A549 (cell line): Measurements from ENCODE around the gene RBBP9. TPM values are rescaled to one million over a fixed set of nuclear protein-coding genes. Genes with fewer than 3 reads are reported as not detected.
A peak's percentile ranks its signal among the peaks of the same experiment; 100 is the strongest.

Source experiments
- ATAC-seq, 2 experiments: fragments of 200-7000 bp in 1 of 2; fragments of >200 bp in 1 of 2; cut with Nextera tagmentation in 1 of 2; cut with Tn5 transposase in 1 of 2; 3 replicates each; pipeline versions ENCODE4 v1.8.0 to v1.9.1; 2018 to 2020; ENCODE audit warnings: mild to moderate bottlenecking in 1 of 2, moderate library complexity in 1 of 2
- CTCF ChIA-PET: fragments of 300-600 bp; sonication (Branson Sonifier 250); formaldehyde crosslinking; extraction: SDS; loops from one replicate; lab custom pipeline; 2021; ENCODE audit warnings: antibody characterized with exemption, inconsistent platforms; lab: Yijun Ruan, JAX
- POLR2A ChIA-PET: fragments of 350-600 bp; formaldehyde crosslinking; extraction: SDS; loops from one replicate; lab custom pipeline; 2021; ENCODE audit warnings: antibody characterized with exemption, inconsistent platforms; lab: Yijun Ruan, JAX
- DNase-seq, 2 experiments: peaks; one replicate each; pipeline versions ENCODE4 v3.0.0 to v3.0.0-alpha.2; 2011 to 2016; ENCODE audit warnings: low read depth in 1 of 2, low spot score in 1 of 2
- FAIRE-seq: peaks from 2 replicates; lab custom pipeline; 2011; peaks lifted over from hg19 to GRCh38; lab: Jason Lieb, UNC
- H3K27ac ChIP-seq, 2 experiments: fragments of >200 bp; sonication (Bioruptor Twin); formaldehyde crosslinking; 3 replicates each; pipeline ENCODE4 v1.5.1; 2016 to 2017
- H3K4me1 ChIP-seq: fragments of >200 bp; sonication (Bioruptor Twin); formaldehyde crosslinking; 3 replicates; pipeline ENCODE4 v1.6.1; 2016
- H3K4me2 ChIP-seq: fragments of >200 bp; sonication (Bioruptor Twin); formaldehyde crosslinking; 3 replicates; pipeline ENCODE4 v1.6.1; 2016
- H3K4me3 ChIP-seq: fragments of >200 bp; sonication (Bioruptor Twin); formaldehyde crosslinking; 3 replicates; pipeline ENCODE4 v1.5.1; 2016
- H3K9me3 ChIP-seq: fragments of >200 bp; sonication (Bioruptor Twin); formaldehyde crosslinking; 3 replicates; pipeline ENCODE4 v1.6.1; 2016
- BHLHE40 ChIP-seq: IDR thresholded peaks from 2 replicates; pipeline ENCODE4 v1.6.1; 2012; ENCODE audit warnings: low read depth, low read length, inconsistent platforms
- CBX8 ChIP-seq: fragments of 200-600 bp; sonication (generic); IDR thresholded peaks from 2 replicates; pipeline ENCODE4 v1.6.1; 2016
- CEBPB ChIP-seq, 2 experiments: fragments of >200 bp in 1 of 2; sonication (Bioruptor Twin) in 1 of 2; formaldehyde crosslinking in 1 of 2; IDR thresholded peaks; 2 replicates each; pipeline ENCODE4 v1.6.1; 2012 to 2016
- CHD4 ChIP-seq: fragments of 200-600 bp; sonication (generic); IDR thresholded peaks from 2 replicates; pipeline ENCODE4 v1.6.1; 2016; ENCODE audit warnings: antibody characterized with exemption, mild to moderate bottlenecking, borderline replicate concordance
- FOSL2 ChIP-seq, 2 experiments: fragments of 450-650 bp in 1 of 2; fragments of >200 bp in 1 of 2; sonication (Bioruptor Twin) in 1 of 2; formaldehyde crosslinking; IDR thresholded peaks; 2 replicates each; pipeline versions ENCODE4 v1.5.0 to v1.6.1; 2016 to 2020; ENCODE audit warnings: mild to moderate bottlenecking in 1 of 2, moderate library complexity in 1 of 2
- FOXS1 ChIP-seq: fragments of 250-450 bp; sonication (Bioruptor Pico); IDR thresholded peaks from 2 replicates; pipeline ENCODE4 v1.5.0; 2020; ENCODE audit warnings: mild to moderate bottlenecking, moderate library complexity
- HDAC2 ChIP-seq: fragments of 200-600 bp; sonication (generic); IDR thresholded peaks from 2 replicates; pipeline ENCODE4 v1.6.1; 2016
- HEYL ChIP-seq: fragments of 250-450 bp; sonication (Bioruptor Pico); IDR thresholded peaks from 2 replicates; pipeline ENCODE4 v1.8.0; 2021; ENCODE audit warnings: mild to moderate bottlenecking, moderate library complexity
- HOXA7 ChIP-seq: fragments of 250-450 bp; sonication (Bioruptor Pico); IDR thresholded peaks from 2 replicates; pipeline ENCODE4 v1.5.0; 2020; ENCODE audit warnings: mild to moderate bottlenecking, moderate library complexity
- JUN ChIP-seq, 2 experiments: fragments of >200 bp; sonication (Bioruptor Twin); formaldehyde crosslinking; IDR thresholded peaks; 2 replicates in 1 of 2; 3 replicates in 1 of 2; pipeline ENCODE4 v1.6.1; 2016 to 2017
- KDM1A ChIP-seq: fragments of 200-600 bp; sonication (generic); IDR thresholded peaks from 2 replicates; pipeline ENCODE4 v1.6.1; 2016; ENCODE audit warnings: low read depth, mild to moderate bottlenecking
- MAZ ChIP-seq: fragments of 150-350 bp; IDR thresholded peaks from 2 replicates; pipeline ENCODE4 v1.6.1; 2014; ENCODE audit warnings: antibody characterized with exemption, low read depth, low read length, borderline replicate concordance
- NPAS2 ChIP-seq: fragments of 250-450 bp; sonication (Bioruptor Pico); IDR thresholded peaks from 2 replicates; pipeline ENCODE4 v1.8.0; 2022; ENCODE audit warnings: mild to moderate bottlenecking, moderate library complexity, borderline replicate concordance
- NR3C1 ChIP-seq: fragments of >200 bp; sonication (Bioruptor Twin); formaldehyde crosslinking; IDR thresholded peaks from 3 replicates; pipeline ENCODE4 v1.6.1; 2017
- PHF8 ChIP-seq: fragments of 200-600 bp; sonication (generic); IDR thresholded peaks from 2 replicates; pipeline ENCODE4 v1.6.1; 2016; ENCODE audit warnings: low read depth, mild to moderate bottlenecking, antibody characterized with exemption, moderate library complexity, borderline replicate concordance
- RAD21 ChIP-seq, 2 experiments: fragments of >200 bp in 1 of 2; sonication (Bioruptor Twin) in 1 of 2; formaldehyde crosslinking in 1 of 2; IDR thresholded peaks in 1 of 2; conservative IDR thresholded peaks in 1 of 2; 2 replicates in 1 of 2; 3 replicates in 1 of 2; pipeline ENCODE4 v1.6.1; 2012 to 2018; ENCODE audit warnings: inconsistent platforms in 1 of 2
- RARB ChIP-seq: fragments of 250-450 bp; sonication (Bioruptor Pico); IDR thresholded peaks from 2 replicates; pipeline ENCODE4 v1.8.0; 2021; ENCODE audit warnings: mild to moderate bottlenecking, moderate library complexity
- RCOR1 ChIP-seq: fragments of 150-350 bp; IDR thresholded peaks from 2 replicates; pipeline ENCODE4 v1.6.1; 2014; ENCODE audit warnings: antibody characterized with exemption, low read length, low read depth
- SMC3 ChIP-seq: fragments of >200 bp; sonication (Bioruptor Twin); formaldehyde crosslinking; IDR thresholded peaks from 3 replicates; pipeline ENCODE4 v1.6.1; 2018; ENCODE audit warnings: inconsistent platforms
- SREBF2 ChIP-seq: fragments of 450-650 bp; IDR thresholded peaks from 2 replicates; pipeline ENCODE4 v1.6.1; 2014; ENCODE audit warnings: mild to moderate bottlenecking, moderate library complexity
- TFCP2L1 ChIP-seq: fragments of 250-450 bp; sonication (Bioruptor Pico); IDR thresholded peaks from 2 replicates; pipeline ENCODE4 v1.5.0; 2021; ENCODE audit warnings: mild to moderate bottlenecking
- TP53 ChIP-seq: fragments of 250-450 bp; sonication (Bioruptor Pico); IDR thresholded peaks from 2 replicates; pipeline ENCODE4 v1.5.0; 2021; ENCODE audit warnings: mild to moderate bottlenecking, moderate library complexity
- ZC3H11A ChIP-seq: fragments of 450-650 bp; IDR thresholded peaks from 2 replicates; pipeline ENCODE4 v1.6.1; 2014; ENCODE audit warnings: antibody characterized with exemption, mild to moderate bottlenecking
- ZFP36 ChIP-seq: fragments of 450-650 bp; IDR thresholded peaks from 2 replicates; pipeline ENCODE4 v1.6.1; 2014; ENCODE audit warnings: borderline replicate concordance; ENCODE audit not compliant: partially characterized antibody
- ZNF302 ChIP-seq: fragments of 250-450 bp; sonication (Bioruptor Pico); IDR thresholded peaks from 2 replicates; pipeline ENCODE4 v1.9.0; 2021; ENCODE audit warnings: inconsistent platforms, mild to moderate bottlenecking, moderate library complexity
- ZSCAN20 ChIP-seq: fragments of 250-450 bp; sonication (Bioruptor Pico); IDR thresholded peaks from 2 replicates; pipeline ENCODE4 v1.8.0; 2022; ENCODE audit warnings: mild to moderate bottlenecking, moderate library complexity
- WGBS: methylation state at CpG from one replicate; pipeline ENCODE4 v1.1.6; 2017; ENCODE audit errors: missing lambda C conversion rate; 5-methylcytosine and 5-hydroxymethylcytosine counted together
- polyA minus RNA-seq: library from RNA; depleted of rRNA, polyadenylated mRNA; stranded (reverse); fragments of >200 nt; gene quantifications from 2 replicates; pipeline ENCODE4 v1.2.3, GENCODE V29; 2011; rRNA and poly(A)+ RNA removed
- polyA plus RNA-seq, 4 experiments: library from polyadenylated mRNA; depleted of rRNA in 3 of 4; stranded (reverse); fragments of >200 nt; fragmentation: RNase III in 1 of 4; extraction: RNeasy Plus Mini Kit Qiagen cat#74134 plus additional on column Dnase treatment in 1 of 4; gene quantifications; 2 replicates in 3 of 4; 3 replicates in 1 of 4; pipeline ENCODE4 v1.2.3, GENCODE V29; 2011 to 2017
- TF ChIP-seq, protein P1 (sequence below): fragments of 250-450 bp; sonication (Bioruptor Pico); IDR thresholded peaks from 2 replicates; pipeline ENCODE4 v1.5.0; 2020; ENCODE audit warnings: low read depth, mild to moderate bottlenecking, moderate library complexity
- TF ChIP-seq, protein P2 (sequence below): fragments of >200 bp; sonication (Bioruptor Twin); formaldehyde crosslinking; IDR thresholded peaks from 3 replicates; pipeline ENCODE4 v1.5.1; 2016
- TF ChIP-seq, protein P3 (sequence below): fragments of 200-600 bp; sonication (generic); IDR thresholded peaks from 2 replicates; pipeline ENCODE4 v1.6.1; 2016; ENCODE audit warnings: antibody characterized with exemption, mild to moderate bottlenecking, moderate library complexity
- TF ChIP-seq, protein P4 (sequence below): IDR thresholded peaks from 2 replicates; pipeline ENCODE4 v1.6.1; 2012; ENCODE audit warnings: low read depth, borderline replicate concordance
- TF ChIP-seq, protein P5 (sequence below): fragments of >200 bp; sonication (Bioruptor Twin); formaldehyde crosslinking; IDR thresholded peaks from 3 replicates; pipeline ENCODE4 v1.6.1; 2016

RBBP9 gene
- polyA plus RNA-seq (2011; rRNA removed) (35.1 and 41.1 TPM in 2 replicates), polyA plus RNA-seq (2017; fragmentation: RNase III; extraction: RNeasy Plus Mini Kit Qiagen cat#74134 plus additional on column Dnase treatment) (18.6 to 21.5 TPM (median 20.7 TPM) in 3 replicates), polyA minus RNA-seq (44.4 and 49.8 TPM in 2 replicates)
- polyA plus RNA-seq (2012; cell fraction: cytosol; rRNA removed): 7.6 and 10.0 TPM in 2 replicates
- polyA plus RNA-seq (2012; cell fraction: nucleus; rRNA removed): 2.5 and 3.7 TPM in 2 replicates

DNA sequence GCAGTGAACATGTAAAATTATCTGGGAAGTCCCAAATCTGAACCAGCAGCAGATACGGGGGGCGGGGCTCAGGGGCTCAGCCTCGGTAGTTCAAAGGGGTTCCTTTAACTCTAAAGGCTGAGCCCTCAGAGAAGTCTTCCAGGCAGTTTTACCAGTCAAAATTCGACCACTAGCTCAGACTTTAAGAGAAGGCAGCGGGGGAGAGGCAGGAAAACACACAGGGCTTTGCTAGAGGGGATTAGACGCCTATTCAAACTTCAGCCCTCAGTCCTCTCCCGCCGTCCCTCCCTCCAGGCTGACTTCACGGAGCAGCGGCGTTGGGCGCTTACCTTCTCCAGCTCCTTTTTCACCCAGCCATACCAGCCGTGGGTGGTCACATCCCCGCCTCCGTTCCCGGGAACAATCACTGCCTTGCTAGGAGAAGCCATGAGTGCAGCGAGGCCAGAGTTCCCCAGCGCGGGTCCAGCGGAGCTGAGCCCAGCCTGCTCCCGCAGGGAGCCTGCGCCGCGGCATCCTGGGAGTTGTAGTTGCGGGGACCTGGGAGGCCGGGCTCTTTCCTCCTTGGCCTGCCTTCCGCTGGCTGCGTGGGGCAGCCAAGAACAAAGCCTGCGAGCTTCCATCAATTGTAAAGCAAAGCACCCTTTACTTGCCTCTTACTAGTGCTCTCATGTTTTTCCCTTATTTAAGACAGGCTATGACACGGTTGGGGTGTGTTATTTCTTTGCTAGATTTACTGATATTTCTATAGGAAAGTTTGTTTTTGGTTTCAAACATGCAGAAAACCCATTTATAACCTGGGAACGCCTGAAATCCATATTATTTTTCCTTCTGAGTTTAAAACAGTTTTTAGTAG lies at the start of gene RBBP9:
Gene RBBP9, minus strand, starts transcription at position 486 of the 853 bp plus-strand sequence. Its CDS starts 58 bp downstream, at position 428.
- Histone ChIP-seq H3K9me3 (no peaks in the 10 kb centered on the region), H3K4me2 (peak within 1 kb of the TSS; percentile 87), H3K27ac (peak within 1 kb of the TSS; percentile 82 to 87), H3K4me3 (peak within 1 kb of the TSS; percentile 70), H3K4me1 (peaks cover 12% of the 10 kb centered on the region)
- peak; percentile 86 to 88 for DNase-seq
- WGBS: 5% methylated on average over 28 of the region's 31 CpGs
- ChIA-PET POLR2A (interaction anchor here (0.8 to 4.7 kb wide), 7 partner anchors 10 to 88 kb away, joined by 3 to 75 read pairs (median 3); partner anchors contain the start of genes DZANK1, POLR3F and SEC23B), CTCF (interaction anchor here (0.9 to 2.8 kb wide), 6 partner anchors 10 to 968 kb away, joined by 3 to 15 read pairs (median 4); partner anchors contain the start of gene SEC23B)
- no peak for FAIRE-seq
- ATAC-seq: peak; percentile 100
- TF ChIP-seq KDM1A (no peak), HOXA7 (CRISPR knock-in tag) (no peak), CBX8 (no peak), NPAS2 (CRISPR knock-in tag) (no peak), RAD21 (conservative IDR thresholded peaks at IDR 0.05 in 1 of 2, IDR thresholded peaks at IDR 0.05 in 1 of 2) (no peak), FOSL2 (IDR thresholded peaks at IDR 0.05) (no peak), FOSL2 (CRISPR knock-in tag; IDR thresholded peaks at IDR 0.05) (no peak), NR3C1 (no peak), RCOR1 (no peak), FOXS1 (CRISPR knock-in tag) (no peak), CHD4 (no peak), TFCP2L1 (CRISPR knock-in tag) (no peak), ZNF302 (CRISPR knock-in tag) (no peak), SREBF2 (no peak), ZC3H11A (no peak), CEBPB (IDR thresholded peaks at IDR 0.05) (no peak), HEYL (CRISPR knock-in tag) (no peak), JUN (IDR thresholded peaks at IDR 0.05) (peak; percentile 45 to 76; a peak in 2 of 5 replicates), RARB (CRISPR knock-in tag) (no peak), SMC3 (no peak), PHF8 (0 out of 2 replicates have a peak, but pooled peaks have one; percentile 28), HDAC2 (no peak), MAZ (no peak), ZSCAN20 (CRISPR knock-in tag) (no peak), BHLHE40 (no peak), ZFP36 (no peak), TP53 (CRISPR knock-in tag) (no peak)
- TF ChIP-seq, protein P1, sequence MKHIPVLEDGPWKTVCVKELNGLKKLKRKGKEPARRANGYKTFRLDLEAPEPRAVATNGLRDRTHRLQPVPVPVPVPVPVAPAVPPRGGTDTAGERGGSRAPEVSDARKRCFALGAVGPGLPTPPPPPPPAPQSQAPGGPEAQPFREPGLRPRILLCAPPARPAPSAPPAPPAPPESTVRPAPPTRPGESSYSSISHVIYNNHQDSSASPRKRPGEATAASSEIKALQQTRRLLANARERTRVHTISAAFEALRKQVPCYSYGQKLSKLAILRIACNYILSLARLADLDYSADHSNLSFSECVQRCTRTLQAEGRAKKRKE (CRISPR knock-in tag): no peak
- TF ChIP-seq, protein P2, sequence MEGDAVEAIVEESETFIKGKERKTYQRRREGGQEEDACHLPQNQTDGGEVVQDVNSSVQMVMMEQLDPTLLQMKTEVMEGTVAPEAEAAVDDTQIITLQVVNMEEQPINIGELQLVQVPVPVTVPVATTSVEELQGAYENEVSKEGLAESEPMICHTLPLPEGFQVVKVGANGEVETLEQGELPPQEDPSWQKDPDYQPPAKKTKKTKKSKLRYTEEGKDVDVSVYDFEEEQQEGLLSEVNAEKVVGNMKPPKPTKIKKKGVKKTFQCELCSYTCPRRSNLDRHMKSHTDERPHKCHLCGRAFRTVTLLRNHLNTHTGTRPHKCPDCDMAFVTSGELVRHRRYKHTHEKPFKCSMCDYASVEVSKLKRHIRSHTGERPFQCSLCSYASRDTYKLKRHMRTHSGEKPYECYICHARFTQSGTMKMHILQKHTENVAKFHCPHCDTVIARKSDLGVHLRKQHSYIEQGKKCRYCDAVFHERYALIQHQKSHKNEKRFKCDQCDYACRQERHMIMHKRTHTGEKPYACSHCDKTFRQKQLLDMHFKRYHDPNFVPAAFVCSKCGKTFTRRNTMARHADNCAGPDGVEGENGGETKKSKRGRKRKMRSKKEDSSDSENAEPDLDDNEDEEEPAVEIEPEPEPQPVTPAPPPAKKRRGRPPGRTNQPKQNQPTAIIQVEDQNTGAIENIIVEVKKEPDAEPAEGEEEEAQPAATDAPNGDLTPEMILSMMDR: no peak
- TF ChIP-seq, protein P3, sequence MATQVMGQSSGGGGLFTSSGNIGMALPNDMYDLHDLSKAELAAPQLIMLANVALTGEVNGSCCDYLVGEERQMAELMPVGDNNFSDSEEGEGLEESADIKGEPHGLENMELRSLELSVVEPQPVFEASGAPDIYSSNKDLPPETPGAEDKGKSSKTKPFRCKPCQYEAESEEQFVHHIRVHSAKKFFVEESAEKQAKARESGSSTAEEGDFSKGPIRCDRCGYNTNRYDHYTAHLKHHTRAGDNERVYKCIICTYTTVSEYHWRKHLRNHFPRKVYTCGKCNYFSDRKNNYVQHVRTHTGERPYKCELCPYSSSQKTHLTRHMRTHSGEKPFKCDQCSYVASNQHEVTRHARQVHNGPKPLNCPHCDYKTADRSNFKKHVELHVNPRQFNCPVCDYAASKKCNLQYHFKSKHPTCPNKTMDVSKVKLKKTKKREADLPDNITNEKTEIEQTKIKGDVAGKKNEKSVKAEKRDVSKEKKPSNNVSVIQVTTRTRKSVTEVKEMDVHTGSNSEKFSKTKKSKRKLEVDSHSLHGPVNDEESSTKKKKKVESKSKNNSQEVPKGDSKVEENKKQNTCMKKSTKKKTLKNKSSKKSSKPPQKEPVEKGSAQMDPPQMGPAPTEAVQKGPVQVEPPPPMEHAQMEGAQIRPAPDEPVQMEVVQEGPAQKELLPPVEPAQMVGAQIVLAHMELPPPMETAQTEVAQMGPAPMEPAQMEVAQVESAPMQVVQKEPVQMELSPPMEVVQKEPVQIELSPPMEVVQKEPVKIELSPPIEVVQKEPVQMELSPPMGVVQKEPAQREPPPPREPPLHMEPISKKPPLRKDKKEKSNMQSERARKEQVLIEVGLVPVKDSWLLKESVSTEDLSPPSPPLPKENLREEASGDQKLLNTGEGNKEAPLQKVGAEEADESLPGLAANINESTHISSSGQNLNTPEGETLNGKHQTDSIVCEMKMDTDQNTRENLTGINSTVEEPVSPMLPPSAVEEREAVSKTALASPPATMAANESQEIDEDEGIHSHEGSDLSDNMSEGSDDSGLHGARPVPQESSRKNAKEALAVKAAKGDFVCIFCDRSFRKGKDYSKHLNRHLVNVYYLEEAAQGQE: no peak
- TF ChIP-seq, protein P4, sequence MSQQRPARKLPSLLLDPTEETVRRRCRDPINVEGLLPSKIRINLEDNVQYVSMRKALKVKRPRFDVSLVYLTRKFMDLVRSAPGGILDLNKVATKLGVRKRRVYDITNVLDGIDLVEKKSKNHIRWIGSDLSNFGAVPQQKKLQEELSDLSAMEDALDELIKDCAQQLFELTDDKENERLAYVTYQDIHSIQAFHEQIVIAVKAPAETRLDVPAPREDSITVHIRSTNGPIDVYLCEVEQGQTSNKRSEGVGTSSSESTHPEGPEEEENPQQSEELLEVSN: no peak
- TF ChIP-seq, protein P5, sequence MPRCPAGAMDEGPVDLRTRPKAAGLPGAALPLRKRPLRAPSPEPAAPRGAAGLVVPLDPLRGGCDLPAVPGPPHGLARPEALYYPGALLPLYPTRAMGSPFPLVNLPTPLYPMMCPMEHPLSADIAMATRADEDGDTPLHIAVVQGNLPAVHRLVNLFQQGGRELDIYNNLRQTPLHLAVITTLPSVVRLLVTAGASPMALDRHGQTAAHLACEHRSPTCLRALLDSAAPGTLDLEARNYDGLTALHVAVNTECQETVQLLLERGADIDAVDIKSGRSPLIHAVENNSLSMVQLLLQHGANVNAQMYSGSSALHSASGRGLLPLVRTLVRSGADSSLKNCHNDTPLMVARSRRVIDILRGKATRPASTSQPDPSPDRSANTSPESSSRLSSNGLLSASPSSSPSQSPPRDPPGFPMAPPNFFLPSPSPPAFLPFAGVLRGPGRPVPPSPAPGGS: peak; percentile 48; the same call in 1 of the 3 replicates
